Gastroesophageal sphincter (tissue), 3 donors: ENCODE results near the gene SLC25A6.

Source experiments
- EP300 ChIP-seq: sonication (generic); formaldehyde crosslinking; IDR thresholded peaks from one replicate; pipeline ENCODE4 v1.6.1; 2017; ENCODE audit warnings: antibody characterized with exemption, mild to moderate bottlenecking
- POLR2A ChIP-seq, 2 donors: fragments of 450-650 bp; IDR thresholded peaks; one replicate each; pipeline ENCODE4 v1.6.1; 2017; ENCODE audit warnings: antibody characterized with exemption in 2 of 2, mild to moderate bottlenecking in 2 of 2, moderate library complexity in 1 of 2
- POLR2AphosphoS5 ChIP-seq: sonication (generic); formaldehyde crosslinking; IDR thresholded peaks from one replicate; pipeline ENCODE4 v1.6.1; 2017; ENCODE audit warnings: antibody characterized with exemption
- TF ChIP-seq, protein P1 (sequence below), 4 experiments: fragments of 200-600 bp in 2 of 4; fragments of 450-650 bp in 2 of 4; sonication (generic) in 1 of 4; IDR thresholded peaks; one replicate each; pipeline ENCODE4 v1.5.1; 2017 to 2019; ENCODE audit warnings: antibody characterized with exemption in 4 of 4, mild to moderate bottlenecking in 2 of 4, moderate library complexity in 2 of 4

- TF ChIP-seq POLR2A (IDR thresholded peaks at IDR 0.05) = no peak
- TF ChIP-seq POLR2AphosphoS5 = no peak
- TF ChIP-seq, protein P1, sequence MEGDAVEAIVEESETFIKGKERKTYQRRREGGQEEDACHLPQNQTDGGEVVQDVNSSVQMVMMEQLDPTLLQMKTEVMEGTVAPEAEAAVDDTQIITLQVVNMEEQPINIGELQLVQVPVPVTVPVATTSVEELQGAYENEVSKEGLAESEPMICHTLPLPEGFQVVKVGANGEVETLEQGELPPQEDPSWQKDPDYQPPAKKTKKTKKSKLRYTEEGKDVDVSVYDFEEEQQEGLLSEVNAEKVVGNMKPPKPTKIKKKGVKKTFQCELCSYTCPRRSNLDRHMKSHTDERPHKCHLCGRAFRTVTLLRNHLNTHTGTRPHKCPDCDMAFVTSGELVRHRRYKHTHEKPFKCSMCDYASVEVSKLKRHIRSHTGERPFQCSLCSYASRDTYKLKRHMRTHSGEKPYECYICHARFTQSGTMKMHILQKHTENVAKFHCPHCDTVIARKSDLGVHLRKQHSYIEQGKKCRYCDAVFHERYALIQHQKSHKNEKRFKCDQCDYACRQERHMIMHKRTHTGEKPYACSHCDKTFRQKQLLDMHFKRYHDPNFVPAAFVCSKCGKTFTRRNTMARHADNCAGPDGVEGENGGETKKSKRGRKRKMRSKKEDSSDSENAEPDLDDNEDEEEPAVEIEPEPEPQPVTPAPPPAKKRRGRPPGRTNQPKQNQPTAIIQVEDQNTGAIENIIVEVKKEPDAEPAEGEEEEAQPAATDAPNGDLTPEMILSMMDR (IDR thresholded peaks at IDR 0.05) = no peak
- TF ChIP-seq EP300 = no peak
Observed at GRCh38 chrX:1361910-1362309, 30.0 kb downstream of the SLC25A6 start.
